22Rv1 (cell line): ENCODE data around the gene GCAT.

Source experiments
- H3K27ac ChIP-seq: fragments of 450-650 bp; 2 replicates; pipeline ENCODE4 v1.5.1; 2017
- CTCF ChIP-seq: fragments of 450-650 bp; IDR thresholded peaks from 2 replicates; pipeline ENCODE4 v1.5.1; 2017; ENCODE audit warnings: mild to moderate bottlenecking
- ZFX ChIP-seq: fragments of 450-650 bp; IDR thresholded peaks from 2 replicates; pipeline ENCODE4 v1.6.1; 2017; ENCODE audit warnings: antibody characterized with exemption, borderline replicate concordance

Gene GCAT

GRCh38 chr22:37812869-37813678, 5.3 kb downstream of the GCAT start:
- TF ChIP-seq ZFX (no peak), CTCF (no peak)
- H3K27ac ChIP-seq: no peak overlapping the region

- H3K27ac ChIP-seq: no peak overlapping the region
- TF ChIP-seq ZFX: no peak
- TF ChIP-seq CTCF: no peak
These were observed 7.9 kb downstream of the GCAT start for GRCh38 chr22:37815593-37815992.

- no peak for TF ChIP-seq ZFX
- TF ChIP-seq CTCF: no peak
- peak overlapping the region; percentile 85; the same call in 1 of the 2 replicates for H3K27ac ChIP-seq
These were observed 8.9 kb downstream of the GCAT start for GRCh38 chr22:37816543-37817180.

- peak overlapping the region; percentile 85 for H3K27ac ChIP-seq
- TF ChIP-seq CTCF: peak; percentile 98
- TF ChIP-seq ZFX: no peak
These were observed 10.1 kb downstream of the GCAT start for GRCh38 chr22:37817705-37818408.

- peak overlapping the region; percentile 85 for H3K27ac ChIP-seq
- TF ChIP-seq ZFX (no peak), CTCF (peak; percentile 39)
These were observed 10.8 kb downstream of the GCAT start for GRCh38 chr22:37818409-37819104.

GRCh38 chr22:37819105-37819433, 11.3 kb downstream of the GCAT start:
- peak overlapping the region; percentile 85 for H3K27ac ChIP-seq
- TF ChIP-seq ZFX (no peak), CTCF (no peak)
